Measurements from ENCODE around the gene ODF4. TPM values are rescaled to one million over a fixed set of nuclear protein-coding genes. Genes with fewer than 3 reads are reported as not detected.

The ODF4 gene
- total and polyA plus RNA-seq, 2 of the 4 experiments (the other 2 are of a cell fraction), result not detected

GRCh38 chr17:8345052-8345690, 5.5 kb downstream of the ODF4 start:
- Histone ChIP-seq H3K9me1 (ENCODE audit: insufficient read depth, low read length) (no peaks in the 10 kb centered on the region), H3K14ac (replicated peaks; ENCODE audit: low read depth, low read length) (no peak overlapping the region), H3K23ac (ENCODE audit: low read depth, low read length) (no peak overlapping the region), H3K56ac (ENCODE audit: extremely low read depth, insufficient read depth, low read length) (no peak overlapping the region), H2BK5ac (ENCODE audit: low read depth, low read length, poor library complexity, severe bottlenecking) (no peak overlapping the region), H3K4me2 (ENCODE audit: low read depth, low read length) (no peak overlapping the region), H4K5ac (ENCODE audit: low read depth, low read length) (no peak overlapping the region), H2BK120ac (ENCODE audit: low read depth, low read length) (no peak overlapping the region), H3K27me3 (ENCODE audit: control insufficient read depth, insufficient read depth, low read length) (peaks cover 22% of the 10 kb centered on the region), H3K18ac (ENCODE audit: low read depth, low read length) (no peak overlapping the region), H4K91ac (ENCODE audit: insufficient read depth, low read depth, low read length) (no peak overlapping the region), H2BK20ac (ENCODE audit: low read depth, low read length) (no peak overlapping the region), H3K9me3 (ENCODE audit: control insufficient read depth, insufficient read depth, low read length) (no peaks in the 10 kb centered on the region; the same call in 1 of the 2 replicates), H3K4ac (ENCODE audit: low read depth, low read length) (no peak overlapping the region), H2AFZ (replicated peaks; ENCODE audit: low read length, poor library complexity) (no peak overlapping the region), H3K27ac (ENCODE audit: insufficient read depth, low read length) (no peak overlapping the region), H2AK9ac (replicated peaks; ENCODE audit: low read depth, low read length, poor library complexity) (no peak overlapping the region), H3K4me3 (ENCODE audit: insufficient read depth, low read depth, low read length) (no peak overlapping the region), H3K36me3 (ENCODE audit: control insufficient read depth, insufficient read depth, low read length) (no peaks in the 10 kb centered on the region), H3K9ac (ENCODE audit: low read depth, low read length) (no peak overlapping the region), H4K20me1 (ENCODE audit: insufficient read depth, low read length) (no peaks in the 10 kb centered on the region), H2AK5ac (ENCODE audit: low read depth, low read length) (no peak overlapping the region), H2BK15ac (ENCODE audit: low read depth, low read length) (no peak overlapping the region), H4K8ac (ENCODE audit: low read depth in 2 of 2, low read length in 2 of 2) (no peak overlapping the region), H3K79me1 (ENCODE audit: low read depth in 1 of 2, low read length in 2 of 2) (no peaks in the 10 kb centered on the region), H3K4me1 (ENCODE audit: control insufficient read depth, insufficient read depth, low read length) (no peaks in the 10 kb centered on the region)
- ChIA-PET CTCF (interaction anchor here (0.6 kb wide), 1 partner anchor 10 kb away, joined by 4 read pairs; no protein-coding TSS in a partner anchor), POLR2A (ENCODE audit: unreplicated experiment) (no interaction called here)
- no TSS peak for BruUV-seq (replicated peaks)
- TF ChIP-seq POLR2A (IDR thresholded peaks at IDR 0.05; ENCODE audit: low read depth, low read length) (no peak), MAFK (IDR thresholded peaks at IDR 0.05; ENCODE audit: low read depth, low read length) (no peak), CTCF (conservative IDR thresholded peaks at IDR 0.05; ENCODE audit: low read depth, low read length) (no peak), NFE2L2 (IDR thresholded peaks at IDR 0.05; ENCODE audit: low read depth, low read length) (no peak), BHLHE40 (IDR thresholded peaks at IDR 0.05; ENCODE audit: low read depth, low read length) (no peak)
- dilution Hi-C loops (cut with HindIII; ENCODE audit: low sequenced_read_pairs, unreplicated experiment), result no loop called here
- no peak for DNase-seq
- ATAC-seq (ENCODE audit: low read depth), result no peak
- in situ Hi-C loops (cut with MboI; ENCODE audit: low sequenced_read_pairs), result no loop called here
- 60% methylated on average over 1 of the region's 6 CpGs; no CpG with 5 or more reads in 1 of the 2 experiments for WGBS, 2 experiments (ENCODE audit: extremely low coverage in 2 of 2, insufficient read length in 1 of 2)
- intact Hi-C loops (cut with micrococcal nuclease), result no loop called here
